Panc1 (cell line): ENCODE data around the gene NR4A3. TPM values are rescaled to one million over a fixed set of nuclear protein-coding genes. Genes with fewer than 3 reads are reported as not detected.

ENCODE experiments used
- ATAC-seq: fragments of 200-7000 bp; cut with Tn5 transposase; 2 replicates; pipeline ENCODE4 v1.9.1; 2020; ENCODE audit warnings: mild to moderate bottlenecking, moderate library complexity
- BruUV-seq: library from RNA; stranded (reverse); fragments of 400-500 nt; replicated peaks from 2 replicates; lab custom pipeline; 2021; lab: Mats Ljungman, UMichigan
- CTCF ChIA-PET: fragments of 300-600 bp; sonication (Branson Sonifier 250); formaldehyde crosslinking; loops from one replicate; lab custom pipeline; 2022; ENCODE audit warnings: antibody characterized with exemption; lab: Charles Lee
- POLR2A ChIA-PET: fragments of 300-600 bp; sonication (Branson Sonifier 250); formaldehyde crosslinking; loops from one replicate; lab custom pipeline; 2022; ENCODE audit warnings: antibody characterized with exemption; lab: Charles Lee
- DNase-seq: peaks from one replicate; pipeline ENCODE4 v3.0.0-alpha.2; 2010; ENCODE audit warnings: low read depth, low spot score
- H3K27ac ChIP-seq: 2 replicates; pipeline ENCODE4 v1.5.1; 2011; ENCODE audit warnings: mild to moderate bottlenecking, low read length, inconsistent platforms
- H3K27me3 ChIP-seq: fragments of 200-500 bp; sonication (Bioruptor generic); 2 replicates; pipeline ENCODE4 v1.6.0; 2014; ENCODE audit warnings: low read length, inconsistent platforms; ENCODE audit not compliant: control insufficient read depth, insufficient read depth
- H3K36me3 ChIP-seq: fragments of 200-500 bp; sonication (Bioruptor generic); 2 replicates; pipeline ENCODE4 v1.5.1; 2014; ENCODE audit warnings: inconsistent platforms, mild to moderate bottlenecking, low read length, moderate library complexity; ENCODE audit not compliant: control insufficient read depth, insufficient read depth
- H3K4me1 ChIP-seq: 2 replicates; pipeline ENCODE4 v1.5.1; 2011; ENCODE audit warnings: inconsistent platforms, mild to moderate bottlenecking, low read length, moderate library complexity; ENCODE audit not compliant: control insufficient read depth, insufficient read depth
- H3K4me3 ChIP-seq, 2 experiments: 2 replicates each; pipeline ENCODE4 v1.5.1; 2011 to 2012; ENCODE audit warnings: low read depth in 2 of 2, low read length in 2 of 2, mild to moderate bottlenecking in 2 of 2, inconsistent platforms in 1 of 2, moderate library complexity in 1 of 2
- H3K9me3 ChIP-seq: fragments of 200-500 bp; sonication (Bioruptor generic); 2 replicates; pipeline ENCODE4 v1.5.1; 2014; ENCODE audit warnings: low read depth, mild to moderate bottlenecking, inconsistent platforms, low read length, moderate library complexity; ENCODE audit not compliant: control insufficient read depth, insufficient read depth
- CTCF ChIP-seq: fragments of 450-650 bp; IDR thresholded peaks from 2 replicates; pipeline ENCODE4 v1.5.1; 2017; ENCODE audit warnings: mild to moderate bottlenecking
- POLR2AphosphoS5 ChIP-seq: IDR thresholded peaks from 2 replicates; pipeline ENCODE4 v1.6.1; 2012; ENCODE audit warnings: mild to moderate bottlenecking, low read depth, low read length, moderate library complexity
- REST ChIP-seq, 2 experiments: IDR thresholded peaks; 2 replicates each; pipeline ENCODE4 v1.6.1; 2011 to 2012; ENCODE audit warnings: low read depth in 2 of 2, control low read depth in 1 of 2, low read length in 1 of 2, mild to moderate bottlenecking in 1 of 2, moderate library complexity in 1 of 2; ENCODE audit not compliant: insufficient read depth in 1 of 2
- SIN3A ChIP-seq: IDR thresholded peaks from 2 replicates; pipeline ENCODE4 v1.6.1; 2012; ENCODE audit warnings: low read depth, mild to moderate bottlenecking, low read length, moderate library complexity, borderline replicate concordance; ENCODE audit not compliant: insufficient read depth
- TCF7L2 ChIP-seq: IDR thresholded peaks from 2 replicates; pipeline ENCODE4 v1.6.1; 2011; ENCODE audit warnings: mild to moderate bottlenecking, low read depth, low read length, inconsistent platforms
- in situ Hi-C: cut with HindIII; loops from 2 replicates; pipeline ENCODE4 v1.10.0; 2016; ENCODE audit warnings: low sequenced_read_pairs, low pct_unique_long_range_greater_than_20kb
- intact Hi-C: fragments of 100-400 bp; cut with micrococcal nuclease; formaldehyde crosslinking; loops from one replicate; pipeline ENCODE4 v1.10.0; 2022; ENCODE audit not compliant: unreplicated experiment
- total RNA-seq: library from RNA; stranded (reverse); gene quantifications from one replicate; pipeline ENCODE4 v1.2.1, GENCODE V29; 2021; ENCODE audit not compliant: unreplicated experiment

NR4A3 gene
- total RNA-seq, 1 experiment from 2014 or later: 0.13 TPM

GRCh38 chr9:99870126-99870525 is 48.4 kb downstream of the NR4A3 start:
- ChIA-PET CTCF (no interaction called here), POLR2A (no interaction called here)
- H3K4me3 ChIP-seq: no peak overlapping the region
- BruUV-seq: no TSS peak
- no peaks in the 10 kb centered on the region for H3K36me3 ChIP-seq
- no peak overlapping the region for H3K27ac ChIP-seq
- intact Hi-C loops (no loop called here), in situ Hi-C loops (no loop called here)
- H3K4me1 ChIP-seq: no peaks in the 10 kb centered on the region
- no peak for DNase-seq
- TF ChIP-seq REST (IDR thresholded peaks at IDR 0.05; ENCODE audit: insufficient read depth in 1 of 2, low read depth in 2 of 2, low read length in 1 of 2) (no peak), POLR2AphosphoS5 (no peak), TCF7L2 (no peak), SIN3A (no peak), CTCF (no peak)
- no peaks in the 10 kb centered on the region; the same call in 1 of the 2 replicates for H3K27me3 ChIP-seq
- H3K9me3 ChIP-seq: no peaks in the 10 kb centered on the region
- no peak for ATAC-seq

- H3K4me3 ChIP-seq: no peak overlapping the region
- ChIA-PET POLR2A (no interaction called here), CTCF (no interaction called here)
- no peak overlapping the region for H3K27ac ChIP-seq
- no peaks in the 10 kb centered on the region for H3K4me1 ChIP-seq
- no peaks in the 10 kb centered on the region; the same call in 1 of the 2 replicates for H3K27me3 ChIP-seq
- no TSS peak for BruUV-seq
- H3K9me3 ChIP-seq: no peaks in the 10 kb centered on the region
- in situ Hi-C loops (no loop called here), intact Hi-C loops (no loop called here)
- DNase-seq (no peak), ATAC-seq (no peak)
- no peaks in the 10 kb centered on the region for H3K36me3 ChIP-seq
- TF ChIP-seq TCF7L2: no peak
- TF ChIP-seq REST (IDR thresholded peaks at IDR 0.05; ENCODE audit: insufficient read depth in 1 of 2, low read depth in 2 of 2, low read length in 1 of 2): no peak
- no peak for TF ChIP-seq SIN3A
- no peak for TF ChIP-seq POLR2AphosphoS5
- no peak for TF ChIP-seq CTCF
These were observed 51.8 kb downstream of the NR4A3 start for GRCh38 chr9:99873531-99873930.
